Activated CD4-positive, CD25-positive, alpha-beta regulatory T cell (primary cell): ENCODE results near the gene MBP.
A peak's percentile ranks its signal among the peaks of the same experiment; 100 is the strongest.
"Not testable (repeated sequence)": the region's sequence is repeated elsewhere in the genome, so short reads cannot be mapped to it uniquely, and the experiment has no call there.

Experiments
- DNase-seq, 4 experiments: peaks; one replicate each; lab custom pipeline; 2025; lab: John Stamatoyannopoulos, UW

MBP gene

GRCh38 chr18:77005651-77006195 is 126.9 kb downstream of the MBP start:
- no peak for DNase-seq

- no peak for DNase-seq
Measured at GRCh38 chr18:77004555-77005380, 127.8 kb downstream of the MBP start.

GRCh38 chr18:77003316-77003715 is 129.3 kb downstream of the MBP start:
- no peak for DNase-seq

DNA sequence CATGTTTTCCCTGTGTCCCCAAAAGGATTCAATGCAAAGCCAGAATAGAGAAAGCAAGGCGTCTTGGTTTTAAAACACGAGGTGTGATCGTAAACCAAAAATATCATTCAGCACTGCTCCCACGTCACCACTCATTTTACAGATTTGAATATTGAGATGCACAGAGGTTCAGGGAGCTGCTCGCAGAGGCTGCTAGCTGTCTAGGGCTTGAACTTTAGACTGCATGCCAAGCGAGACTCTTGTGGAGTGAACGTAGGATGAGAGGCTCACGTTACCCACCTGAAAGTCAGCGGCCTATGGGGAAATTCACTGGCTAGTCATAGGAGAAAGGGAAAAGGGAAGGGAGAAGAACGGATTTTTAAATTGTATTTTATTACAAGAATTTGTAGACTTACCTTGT is 130.1 kb downstream of the MBP start:
- DNase-seq, result no peak

GRCh38 chr18:77001979-77002378 is 130.6 kb downstream of the MBP start:
- no peak for DNase-seq

DNA sequence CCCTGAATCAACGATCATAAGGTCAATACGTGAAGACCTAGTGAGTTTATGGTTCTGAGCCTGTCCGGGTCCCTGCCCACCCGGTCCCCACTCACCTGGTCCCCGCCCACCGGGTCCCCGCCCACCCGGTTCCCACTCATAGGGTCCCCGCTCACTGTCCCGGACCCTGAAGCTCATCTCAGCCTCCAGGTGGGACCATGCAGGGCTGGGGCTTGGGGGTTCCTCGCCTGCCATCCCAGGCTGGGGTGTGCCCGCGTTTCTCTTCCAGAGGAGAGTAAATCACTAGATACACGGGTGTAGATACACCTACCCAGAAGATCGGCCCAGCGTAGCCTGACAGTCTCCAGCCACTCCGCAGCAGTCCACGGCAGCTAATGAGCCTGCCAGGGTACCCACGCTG is 131.5 kb downstream of the MBP start:
- no peak for DNase-seq

DNA sequence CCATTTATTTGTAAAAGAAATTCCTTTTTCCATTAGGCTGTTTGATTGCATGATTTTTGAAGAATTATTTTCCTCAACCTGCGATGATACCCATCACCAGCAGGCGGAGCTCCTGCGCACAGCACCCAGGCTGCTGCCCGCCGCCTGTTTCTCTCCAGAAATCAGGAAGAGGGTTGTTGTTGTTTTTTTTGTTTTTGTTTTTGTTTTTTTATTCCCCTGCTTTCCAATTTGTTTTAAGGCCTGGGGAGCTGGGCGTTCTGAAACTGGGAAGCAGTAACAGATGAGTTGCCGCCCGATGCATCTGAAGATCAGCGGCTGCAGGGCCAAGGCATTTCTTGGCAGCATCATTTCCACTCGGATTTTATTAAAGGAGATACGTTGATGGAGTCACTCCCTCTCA is 132.1 kb downstream of the MBP start:
- peak in 3 of 4 experiments; percentile 8 to 15 (median 8) for DNase-seq

DNA sequence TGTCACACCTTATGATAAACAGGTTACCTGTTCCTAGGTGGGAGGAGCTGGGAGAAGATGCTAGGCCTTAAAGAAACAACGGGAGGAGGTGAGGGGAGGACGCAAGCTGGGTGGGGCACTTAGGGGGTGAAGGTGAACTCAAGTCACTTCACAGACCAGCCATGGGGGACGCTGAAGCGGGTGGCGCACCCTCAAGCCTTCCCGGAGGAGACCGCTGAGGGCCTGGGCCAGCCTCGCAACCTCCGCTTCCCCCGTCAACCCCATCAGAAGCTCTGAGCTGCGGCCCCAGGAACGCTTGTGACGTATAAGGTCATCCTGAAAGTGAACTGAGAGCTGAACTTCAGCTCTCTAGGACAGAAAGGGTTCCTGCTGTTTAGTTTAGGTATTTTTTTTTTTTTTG is 133.5 kb downstream of the MBP start:
- no peak for DNase-seq

DNA sequence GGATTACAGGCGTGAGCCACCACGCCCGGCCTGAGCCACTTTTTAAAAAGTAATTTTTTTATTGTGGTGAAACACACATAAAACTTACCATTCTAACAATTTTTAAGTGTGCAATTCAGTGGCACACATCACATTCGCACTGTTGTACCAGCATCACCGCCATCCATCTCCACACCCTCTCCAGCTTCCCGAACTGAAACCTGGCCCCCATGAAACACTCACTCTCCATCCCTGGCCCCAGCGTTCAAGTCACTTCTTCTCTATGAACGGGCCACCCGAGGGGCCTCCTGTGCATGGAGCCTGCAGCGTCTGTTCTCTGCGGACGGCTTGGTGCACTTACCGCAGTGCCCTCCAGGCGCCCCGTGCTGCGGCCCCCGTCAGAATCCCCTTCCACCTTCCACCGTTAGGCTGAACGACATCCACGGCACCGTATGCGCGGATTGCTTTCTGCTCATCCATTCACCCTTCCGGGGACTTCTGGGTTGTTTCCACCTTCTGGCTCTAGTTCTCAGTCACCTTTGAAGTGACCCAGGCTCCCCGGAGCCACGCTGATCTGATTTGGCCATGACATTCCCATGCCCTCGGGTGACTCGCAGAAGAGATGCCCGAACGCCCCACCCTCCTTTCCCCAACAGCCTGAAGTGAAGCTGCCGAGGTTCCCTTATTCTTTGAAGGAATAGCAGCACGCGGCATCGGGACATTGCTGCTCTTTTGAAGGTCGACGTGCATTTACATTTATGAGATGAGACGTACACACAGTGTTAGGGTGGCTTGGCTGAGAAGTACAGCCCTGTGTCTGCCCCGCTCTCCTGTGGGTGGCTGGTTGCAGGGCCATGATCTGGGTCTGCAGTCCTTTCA is 134.4 kb downstream of the MBP start:
- no peak for DNase-seq

DNA sequence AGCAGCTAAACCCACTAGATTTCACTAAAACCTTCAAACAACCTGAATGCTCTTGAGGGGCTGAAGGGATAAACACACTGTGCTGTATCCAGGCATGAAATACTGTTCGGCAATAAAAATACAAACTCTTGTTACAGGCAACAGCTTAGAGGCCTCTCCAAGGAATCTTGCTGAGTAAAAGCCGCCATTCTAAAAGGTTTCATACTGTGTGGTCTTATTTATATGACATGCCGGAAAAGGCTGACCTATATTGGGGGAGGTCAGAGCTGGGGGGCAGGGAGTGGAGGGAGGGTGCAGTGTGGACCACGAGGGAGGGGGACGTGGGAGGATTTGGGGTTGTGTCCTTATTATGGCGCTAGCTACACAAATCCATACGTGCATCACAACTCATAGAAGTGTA is 136.2 kb downstream of the MBP start:
- no peak for DNase-seq

GRCh38 chr18:76995896-76996295 is 136.7 kb downstream of the MBP start:
- no peak for DNase-seq

GRCh38 chr18:76994086-76994654 is 138.4 kb downstream of the MBP start:
- DNase-seq, result no peak

GRCh38 chr18:76993573-76993972 is 139.0 kb downstream of the MBP start:
- no peak for DNase-seq

GRCh38 chr18:76993085-76993382 is 139.5 kb downstream of the MBP start:
- DNase-seq, result no peak

GRCh38 chr18:76992226-76993084 is 140.1 kb downstream of the MBP start:
- no peak for DNase-seq

DNA sequence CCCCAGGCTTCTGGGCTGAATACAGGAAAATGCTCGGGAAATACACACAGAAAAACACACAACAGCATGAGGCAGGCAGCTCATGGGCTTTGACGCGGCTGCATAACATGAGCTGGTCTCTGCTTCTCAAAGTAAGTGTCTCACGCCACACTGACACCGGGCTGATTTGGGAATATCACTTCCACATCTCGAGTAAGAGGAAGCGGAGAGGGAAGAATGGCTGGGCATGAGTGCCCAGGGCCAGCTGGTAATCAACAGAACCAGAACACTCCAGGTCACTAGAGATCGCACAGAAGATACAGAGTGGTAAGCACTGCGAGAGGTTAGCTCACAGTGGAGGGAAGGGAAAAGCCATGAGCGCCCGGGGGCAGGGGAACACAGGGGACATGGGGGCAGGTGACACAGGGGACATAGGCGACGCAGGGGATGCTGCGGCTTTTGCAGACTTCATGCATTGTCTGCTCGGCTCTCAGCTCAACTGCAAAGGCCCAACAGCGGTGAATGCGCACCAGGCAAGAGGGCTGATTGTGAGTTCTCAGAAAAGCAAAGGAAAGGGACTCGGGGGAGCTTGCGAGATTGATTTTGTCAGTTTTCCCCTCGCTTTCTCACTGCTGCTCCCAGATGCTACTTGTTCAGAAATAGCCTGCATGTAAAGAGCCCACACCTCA is 141.4 kb downstream of the MBP start:
- no peak for DNase-seq

DNA sequence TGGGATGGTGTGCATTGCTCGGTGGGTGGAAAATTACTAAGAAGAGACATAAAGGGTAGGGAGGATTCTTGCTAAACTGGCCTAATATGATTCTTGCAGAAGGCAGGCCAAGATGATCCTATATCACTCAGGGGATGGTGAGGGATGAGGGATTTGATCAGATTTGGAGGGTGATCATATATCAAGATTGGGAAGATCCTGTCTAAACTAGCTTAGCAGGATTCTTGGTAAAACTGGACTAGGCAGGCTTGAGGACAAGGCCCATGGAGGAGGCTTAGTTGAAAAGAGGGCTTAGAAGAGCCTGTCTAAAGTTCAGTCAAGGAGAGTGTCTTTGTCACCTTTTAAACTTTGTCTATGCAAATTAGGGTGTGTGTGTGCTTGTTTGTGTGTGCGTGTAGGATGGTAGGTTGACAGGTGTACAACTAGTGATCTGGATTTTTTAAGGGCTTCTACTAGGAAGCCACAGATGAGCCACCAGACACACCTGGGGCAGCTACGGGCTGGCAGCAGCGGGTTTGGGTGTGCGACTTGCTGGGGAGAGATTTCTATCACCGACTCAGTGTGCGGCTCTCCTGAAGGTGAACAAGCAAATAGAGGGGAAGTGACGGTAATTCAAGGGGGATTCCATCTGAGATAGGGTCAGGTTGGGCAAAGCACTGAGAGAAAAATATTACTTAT is 142.1 kb downstream of the MBP start:
- not testable (repeated sequence) for DNase-seq

DNA sequence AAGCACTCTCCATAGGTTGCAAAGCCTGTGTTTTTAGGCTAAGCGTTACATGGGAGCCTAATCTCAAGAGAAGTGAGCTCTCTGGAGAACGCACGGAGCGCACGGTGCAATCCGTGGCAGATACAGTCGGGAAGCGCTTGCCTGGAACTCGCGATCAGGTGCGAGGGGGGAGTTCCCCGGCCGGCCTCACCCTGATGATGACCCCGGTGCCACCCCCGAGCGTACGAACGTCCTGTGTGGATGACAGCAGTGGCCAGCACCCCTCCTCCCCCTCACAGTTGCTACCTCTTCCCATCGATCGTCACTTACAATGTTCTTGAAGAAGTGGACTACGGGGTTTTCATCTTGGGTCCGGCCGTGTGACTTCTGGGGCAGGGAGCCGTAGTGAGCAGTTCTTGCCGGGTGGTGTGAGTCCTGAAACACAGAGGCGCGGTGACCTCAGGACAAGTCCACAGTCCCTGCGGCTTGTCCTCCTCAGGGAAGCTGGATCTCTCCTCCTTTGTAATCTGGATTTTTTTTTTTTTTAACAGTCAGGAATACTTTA is 142.9 kb downstream of the MBP start:
- DNase-seq, result no peak

GRCh38 chr18:76988827-76989646 is 143.5 kb downstream of the MBP start:
- no peak for DNase-seq
